ENCODE data around the gene CUEDC1. TPM values are rescaled to one million over a fixed set of nuclear protein-coding genes. Genes with fewer than 3 reads are reported as not detected.
"Not testable (repeated sequence)": the region's sequence is repeated elsewhere in the genome, so short reads cannot be mapped to it uniquely, and the experiment has no call there.

CUEDC1 gene
- total RNA-seq, 1 donor from 2014 or later: 24.8 TPM

DNA sequence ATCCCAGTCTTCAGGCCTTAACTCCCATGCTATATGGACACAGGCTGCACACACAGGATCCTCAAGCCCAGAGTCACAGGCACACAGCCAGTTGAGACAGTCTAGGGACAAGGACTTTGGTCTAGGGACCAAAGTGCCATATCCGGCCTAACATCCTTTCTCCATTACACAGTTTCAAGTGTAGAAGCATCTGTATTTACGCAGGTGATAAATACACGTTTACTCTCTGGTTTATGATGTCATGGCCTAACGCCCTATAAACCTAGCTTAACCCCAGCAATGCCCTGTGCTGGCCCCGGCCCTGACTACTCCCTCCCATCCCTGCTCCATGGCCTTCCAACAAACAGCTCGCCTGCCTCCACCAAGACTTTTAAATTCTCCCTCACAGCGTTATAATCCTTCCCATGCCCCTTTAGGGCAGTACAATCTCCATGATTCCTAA is 17.1 kb downstream of the CUEDC1 start:
- DNase-seq: peak; percentile 8

DNA sequence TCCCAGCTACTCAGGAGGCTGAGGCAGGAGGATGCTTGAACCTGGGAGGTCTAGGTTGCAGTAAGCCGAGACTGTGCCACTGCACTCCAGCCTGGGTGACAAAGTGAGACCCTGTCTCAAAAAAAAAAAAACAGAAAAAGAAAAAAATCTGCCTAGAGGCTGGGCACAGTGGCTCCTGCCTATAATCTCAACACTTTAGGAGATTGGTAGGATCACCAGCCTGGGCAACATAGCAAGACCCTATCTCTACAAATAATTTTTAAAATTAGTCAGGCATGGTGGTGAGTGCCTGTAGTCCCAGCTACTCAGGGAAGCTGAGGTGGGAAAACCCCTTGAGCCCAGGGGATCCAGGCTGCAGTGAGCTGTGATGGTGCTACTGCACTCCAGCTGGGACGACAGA is 17.7 kb downstream of the CUEDC1 start:
- DNase-seq: no peak

DNA sequence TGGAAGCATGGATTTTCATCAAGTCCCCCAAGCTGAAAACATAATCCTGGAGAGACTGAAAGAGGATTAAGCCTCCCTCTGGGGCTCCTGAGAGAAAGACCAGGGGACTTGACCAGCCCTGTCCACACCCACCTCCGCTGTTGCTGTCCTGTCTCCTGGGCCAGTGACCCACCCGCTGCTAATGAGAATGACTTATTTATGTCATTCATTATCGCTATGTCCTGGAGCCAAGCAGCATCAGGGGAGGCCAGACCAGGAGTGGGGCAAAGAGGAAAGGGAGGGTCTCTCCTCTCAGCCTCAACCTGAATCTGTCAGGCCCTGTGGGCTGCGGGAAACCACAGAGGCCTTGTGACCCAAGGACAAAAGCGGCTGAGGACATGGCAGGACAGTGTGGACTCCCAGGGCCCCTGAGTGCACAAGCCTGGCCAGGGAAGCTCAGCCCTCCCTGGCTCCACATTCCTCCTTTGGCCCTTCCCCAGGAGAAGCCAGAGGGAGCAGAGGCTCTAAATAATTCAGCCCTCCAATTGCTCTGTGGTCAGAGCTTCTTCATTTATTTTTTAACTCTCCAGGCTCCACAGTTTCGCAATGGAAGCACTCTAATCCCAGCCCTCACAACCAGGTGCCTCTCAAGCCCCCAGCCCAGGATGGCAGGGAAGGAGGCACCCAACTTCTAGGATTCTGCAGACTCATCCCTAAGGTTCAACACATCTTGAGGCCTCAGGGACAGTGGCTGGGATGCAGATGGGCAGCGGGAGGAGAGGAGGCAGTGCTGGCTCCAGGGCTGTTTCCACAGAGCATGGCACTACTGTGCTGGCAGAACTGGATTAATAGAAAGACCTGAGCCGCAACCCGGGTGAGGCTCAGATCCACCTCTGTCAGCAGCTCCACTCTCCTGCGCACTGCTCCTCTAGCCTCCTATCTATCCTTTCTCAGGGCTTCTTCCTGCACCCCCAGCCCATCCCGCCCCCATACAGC is 19.1 kb downstream of the CUEDC1 start:
- DNase-seq: peak; percentile 74

DNA sequence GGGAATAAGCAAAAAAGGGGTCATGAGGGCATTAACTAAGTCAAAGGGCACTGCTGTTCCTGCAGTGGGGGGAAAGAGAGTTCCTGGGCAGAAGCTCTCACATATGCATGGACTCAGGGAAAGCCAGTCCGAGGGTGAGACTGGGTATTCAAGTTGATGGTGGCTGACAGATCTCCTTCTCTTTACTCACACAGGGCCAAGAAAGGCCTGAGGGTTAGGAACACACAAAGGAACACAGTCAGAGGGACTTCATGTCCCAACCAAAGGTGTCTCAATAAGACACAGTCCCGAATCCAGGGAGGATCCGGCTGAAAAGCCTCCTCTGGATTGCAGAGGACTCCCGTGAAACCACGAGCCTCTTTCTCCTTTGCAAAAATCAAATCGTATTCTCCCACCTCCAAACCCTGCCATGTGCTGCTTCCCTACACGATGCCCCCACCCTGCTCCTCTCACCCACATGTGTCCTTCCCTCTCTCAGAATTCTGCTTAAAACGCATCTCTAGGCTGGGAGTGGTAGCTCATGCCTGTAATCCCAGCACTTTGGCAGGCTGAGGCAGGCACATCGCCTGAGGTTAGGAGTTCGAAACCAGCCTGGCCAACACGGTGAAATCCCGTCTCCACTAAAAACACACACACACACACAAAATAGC is 23.6 kb downstream of the CUEDC1 start:
- DNase-seq: peak; percentile 6

DNA sequence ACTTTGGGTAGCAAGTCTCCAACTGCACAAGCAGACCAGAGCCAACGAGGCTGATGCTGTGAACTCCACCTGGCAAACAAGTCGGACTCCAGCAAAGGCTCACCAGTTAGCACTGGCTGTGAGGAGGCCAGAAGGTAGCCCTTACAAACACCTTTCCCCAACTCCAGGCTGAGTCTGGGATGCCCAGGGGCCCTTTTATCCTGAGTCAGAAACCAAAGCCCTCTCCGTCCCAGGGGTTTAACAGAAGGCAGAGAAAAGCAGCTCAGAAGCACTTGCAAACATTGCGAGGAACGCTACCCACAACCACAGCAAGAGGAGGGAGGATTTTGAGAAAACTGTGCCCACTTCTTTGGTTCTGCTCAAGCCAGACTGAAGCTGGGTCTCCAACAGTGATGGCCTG is 25.0 kb downstream of the CUEDC1 start:
- peak; percentile 5 for DNase-seq

DNA sequence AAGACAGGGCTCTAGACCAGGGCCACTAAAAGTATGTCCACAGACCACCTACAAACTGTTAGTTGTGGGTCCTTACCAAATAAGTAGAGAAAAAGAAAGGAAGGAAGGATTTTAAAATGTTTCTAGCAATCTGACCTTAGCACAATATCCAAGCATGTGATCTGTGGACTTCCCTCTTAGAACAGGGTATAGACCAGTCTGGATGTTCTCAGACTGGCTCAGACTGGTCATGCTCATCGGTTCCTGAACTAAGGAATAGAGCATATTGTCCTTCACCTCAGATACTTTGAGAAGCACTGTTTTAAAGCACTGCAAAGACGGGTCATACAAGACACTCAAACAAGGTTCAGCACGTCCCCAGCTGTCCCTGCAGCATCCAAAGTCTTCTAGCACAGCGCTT is 25.8 kb downstream of the CUEDC1 start:
- peak; percentile 32 for DNase-seq

DNA sequence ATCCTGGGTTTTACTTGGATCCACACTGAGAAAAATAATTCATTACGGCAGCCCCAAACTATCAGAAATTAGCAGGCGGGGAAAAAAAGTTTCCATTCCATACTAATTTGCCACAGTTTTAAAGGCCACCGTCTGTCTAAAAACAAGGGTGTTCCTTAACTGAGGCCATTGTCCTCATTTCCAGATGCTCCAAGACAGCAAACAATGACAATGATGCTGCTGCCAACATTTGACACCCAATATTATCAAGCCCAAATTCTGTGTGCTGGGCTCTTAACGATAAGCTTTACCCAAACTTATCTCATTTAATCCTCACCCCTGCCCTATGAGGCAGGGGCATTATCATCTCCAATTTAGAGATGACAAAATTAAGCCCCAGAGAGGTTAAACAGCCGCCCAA is 26.3 kb downstream of the CUEDC1 start:
- peak; percentile 32 for DNase-seq

DNA sequence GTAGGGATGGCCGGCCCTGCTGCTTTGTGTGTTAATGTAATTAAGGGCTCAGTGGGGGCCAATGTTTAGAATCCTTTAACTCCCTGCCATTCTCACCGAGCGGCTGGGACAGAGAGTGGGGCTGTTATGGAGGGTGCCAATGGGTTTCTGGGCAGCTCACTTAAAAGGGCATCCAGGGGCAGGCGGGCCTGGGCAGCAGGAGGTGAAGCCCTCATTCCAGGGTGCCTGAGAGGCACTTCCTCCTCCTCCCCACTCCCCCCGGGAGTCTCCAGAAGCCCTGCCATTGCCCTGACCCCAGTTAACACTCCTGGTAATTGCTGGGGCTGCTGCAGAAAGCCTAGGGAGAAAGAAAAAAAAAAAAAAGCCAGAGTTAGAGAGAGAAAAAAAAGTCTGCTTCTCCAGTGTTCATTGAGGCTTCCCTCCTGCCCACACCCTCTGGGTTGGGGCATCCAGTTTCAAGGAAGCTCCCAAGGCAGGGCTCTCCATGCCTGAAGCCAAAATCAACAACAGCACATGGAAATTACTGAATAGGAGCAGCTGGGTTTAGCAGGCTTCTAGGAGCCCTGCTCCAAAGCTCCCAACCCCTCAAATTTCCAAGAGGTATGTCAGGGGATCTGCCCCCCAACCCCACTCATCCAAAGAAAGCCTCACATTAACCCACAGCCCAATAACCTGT is 28.0 kb downstream of the CUEDC1 start:
- DNase-seq: peak; percentile 93

DNA sequence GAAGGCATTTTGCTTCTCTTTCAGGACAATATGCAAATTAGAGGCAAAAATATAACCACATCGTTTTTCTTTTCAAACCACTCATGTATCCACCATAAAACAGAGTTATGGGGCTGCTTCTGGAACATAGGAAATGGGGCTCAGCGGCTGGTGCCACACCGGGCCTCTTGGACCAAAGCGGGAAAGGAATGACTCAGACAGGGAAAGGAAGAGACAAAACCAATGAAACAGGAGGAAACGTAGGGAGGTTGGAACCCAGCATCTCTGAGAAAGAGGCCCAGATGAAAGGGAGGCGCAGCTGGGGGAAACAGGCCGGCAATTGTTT is 28.5 kb downstream of the CUEDC1 start:
- no peak for DNase-seq

DNA sequence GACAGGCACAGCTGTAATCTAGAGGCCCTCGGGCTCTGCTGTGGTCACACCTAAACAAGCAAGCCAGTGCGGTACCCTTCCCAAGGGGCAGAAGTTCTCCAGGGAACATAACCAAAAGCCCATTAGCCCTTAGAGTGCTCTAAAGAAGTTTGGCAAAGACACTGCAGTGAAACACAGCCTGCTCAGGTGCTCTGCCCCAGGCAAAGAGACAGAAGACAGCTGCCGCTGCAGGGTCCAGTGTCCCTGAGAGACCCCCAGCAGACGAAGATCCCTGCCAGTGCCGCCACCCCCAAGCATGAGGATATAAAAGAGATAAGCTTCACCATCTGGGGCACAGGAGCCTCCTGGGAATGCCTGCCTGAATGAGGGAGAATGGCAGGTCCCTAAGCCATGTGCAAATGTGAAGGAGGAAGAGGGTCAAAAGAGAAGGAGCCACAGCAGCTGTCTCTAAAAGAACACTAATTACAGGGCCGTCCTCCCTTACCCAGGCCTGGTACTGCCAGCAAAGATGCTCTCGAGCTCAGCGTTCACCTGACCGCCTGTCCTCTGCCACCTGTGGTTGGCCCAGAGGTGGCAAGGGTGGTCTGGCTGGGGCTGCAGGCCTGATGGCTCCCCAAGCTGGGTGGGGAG is 29.7 kb downstream of the CUEDC1 start:
- peak; percentile 22 for DNase-seq

DNA sequence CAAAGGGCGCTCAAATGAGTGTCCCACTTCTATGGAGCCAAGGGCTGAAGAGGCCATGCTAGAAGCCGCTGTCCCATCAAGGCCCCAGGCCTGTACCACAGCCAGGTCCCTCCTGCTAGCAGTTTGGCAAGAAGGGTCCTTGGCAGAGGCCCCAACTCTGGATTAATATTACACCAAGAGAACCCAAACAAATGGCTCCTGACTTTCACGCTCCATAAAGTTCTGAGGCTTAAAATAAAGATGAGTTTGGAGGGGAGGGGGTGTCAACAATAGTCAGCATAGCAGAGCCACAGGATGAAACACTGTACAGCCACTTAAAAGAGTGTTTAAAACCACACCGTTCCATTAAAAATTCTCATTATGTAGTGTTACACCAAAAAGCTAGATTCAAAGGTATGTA is 30.5 kb downstream of the CUEDC1 start:
- DNase-seq: peak; percentile 83

DNA sequence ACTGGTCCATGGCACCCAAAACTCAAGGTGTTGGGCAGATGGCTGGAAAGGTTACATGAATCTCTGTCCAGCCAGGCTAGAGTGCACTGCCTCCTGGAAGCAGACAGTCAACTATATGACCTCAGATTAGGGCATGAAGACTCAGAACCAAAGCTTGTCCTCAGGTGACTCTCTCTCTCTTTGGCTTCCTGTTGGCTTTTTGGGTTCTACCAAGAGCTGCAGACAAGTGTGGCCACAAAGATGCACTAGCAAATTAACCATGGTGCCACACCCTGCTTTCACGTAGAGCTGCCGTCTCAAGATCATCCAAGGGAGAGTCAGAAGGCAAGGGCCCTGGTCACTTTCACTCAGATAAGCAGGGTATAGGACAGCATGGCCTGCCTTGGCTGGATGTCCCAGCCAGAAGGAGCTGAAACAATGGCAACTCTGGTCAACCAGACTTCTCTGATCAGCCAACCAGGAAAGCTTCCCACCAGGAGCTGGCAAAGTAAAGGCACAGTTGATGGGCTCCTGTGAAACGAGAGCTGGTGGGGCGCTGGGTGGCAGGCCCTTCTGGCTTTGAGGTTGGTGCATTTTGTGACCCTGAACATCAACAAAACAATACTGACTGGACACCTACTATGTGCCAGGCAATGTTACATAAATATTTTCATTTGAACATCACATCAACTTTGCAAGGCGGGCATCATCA is 31.9 kb downstream of the CUEDC1 start:
- DNase-seq: no peak

DNA sequence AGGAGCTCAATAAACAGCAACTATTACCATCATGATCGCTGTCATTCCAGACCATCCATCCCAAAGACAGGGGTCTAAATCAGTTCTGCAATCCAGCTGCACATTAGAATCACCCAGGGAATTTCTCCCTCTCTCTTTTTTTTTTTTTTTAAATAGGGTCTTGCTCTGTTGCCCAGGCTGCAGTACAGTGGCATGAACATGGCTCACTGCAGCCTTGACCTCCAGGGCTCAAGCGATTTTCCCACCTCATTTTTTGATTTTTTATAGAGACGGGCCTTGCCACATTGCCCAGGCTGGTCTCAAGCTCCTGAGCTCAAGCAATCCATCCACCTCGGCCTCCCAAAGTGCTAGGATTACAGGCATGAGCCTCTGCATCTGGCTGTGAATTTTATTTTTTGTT is 32.5 kb downstream of the CUEDC1 start:
- not testable (repeated sequence) for DNase-seq

DNA sequence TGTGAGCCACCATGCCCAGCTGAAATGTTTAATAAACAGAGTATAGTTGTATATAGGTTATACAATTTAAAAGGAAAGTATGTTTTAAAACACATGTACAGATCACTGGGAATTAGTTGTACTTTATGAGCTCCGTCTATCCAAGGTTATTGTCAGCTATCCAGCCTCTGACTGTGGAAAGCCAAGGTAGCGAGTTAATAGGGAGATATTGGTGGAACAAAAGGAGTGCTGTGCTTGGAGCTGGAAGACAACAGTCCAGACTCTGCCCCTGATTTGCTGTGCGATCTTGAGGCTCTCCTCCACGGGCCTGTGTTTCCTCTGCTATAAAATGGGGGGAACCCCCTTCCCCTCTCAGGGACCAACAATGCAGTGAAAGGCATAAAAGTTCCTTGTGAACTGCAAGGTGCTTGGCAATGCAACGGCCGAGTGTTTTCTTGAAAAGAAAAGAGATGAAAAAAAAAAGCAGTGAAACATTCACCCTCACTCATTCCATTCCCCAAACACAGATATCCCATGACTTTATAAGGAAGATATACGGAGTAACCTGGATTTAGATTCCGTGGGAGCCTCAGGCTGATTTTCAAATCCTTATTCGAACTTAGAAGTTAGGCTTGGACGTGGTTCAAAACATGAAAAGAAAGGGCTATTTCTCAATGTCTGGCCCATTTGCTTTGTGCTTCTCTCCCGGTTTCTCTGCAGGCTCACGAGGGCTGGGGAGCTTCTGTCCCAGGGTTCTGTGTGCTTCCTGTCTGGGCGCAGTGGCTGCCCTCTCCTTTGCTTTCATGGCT is 34.1 kb downstream of the CUEDC1 start:
- peak; percentile 41 for DNase-seq

DNA sequence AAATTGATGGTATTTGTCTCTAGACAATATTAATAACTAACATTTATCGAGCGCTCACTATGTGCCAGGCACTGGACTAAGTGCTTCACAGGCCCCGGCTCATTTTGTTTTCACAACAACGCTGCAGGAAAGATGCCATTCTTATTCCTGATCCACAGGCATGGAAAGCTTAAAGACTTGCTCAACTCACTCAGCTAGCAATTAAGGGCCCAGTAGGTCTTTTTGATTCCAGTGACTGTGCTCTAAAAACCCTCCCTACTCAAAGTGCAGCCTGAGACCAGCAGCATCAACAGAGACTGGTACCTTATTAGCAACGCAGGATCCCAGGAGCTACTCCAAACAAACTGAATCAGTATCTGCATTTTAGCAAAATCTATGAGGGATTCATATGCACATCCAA is 35.3 kb downstream of the CUEDC1 start:
- no peak for DNase-seq

DNA sequence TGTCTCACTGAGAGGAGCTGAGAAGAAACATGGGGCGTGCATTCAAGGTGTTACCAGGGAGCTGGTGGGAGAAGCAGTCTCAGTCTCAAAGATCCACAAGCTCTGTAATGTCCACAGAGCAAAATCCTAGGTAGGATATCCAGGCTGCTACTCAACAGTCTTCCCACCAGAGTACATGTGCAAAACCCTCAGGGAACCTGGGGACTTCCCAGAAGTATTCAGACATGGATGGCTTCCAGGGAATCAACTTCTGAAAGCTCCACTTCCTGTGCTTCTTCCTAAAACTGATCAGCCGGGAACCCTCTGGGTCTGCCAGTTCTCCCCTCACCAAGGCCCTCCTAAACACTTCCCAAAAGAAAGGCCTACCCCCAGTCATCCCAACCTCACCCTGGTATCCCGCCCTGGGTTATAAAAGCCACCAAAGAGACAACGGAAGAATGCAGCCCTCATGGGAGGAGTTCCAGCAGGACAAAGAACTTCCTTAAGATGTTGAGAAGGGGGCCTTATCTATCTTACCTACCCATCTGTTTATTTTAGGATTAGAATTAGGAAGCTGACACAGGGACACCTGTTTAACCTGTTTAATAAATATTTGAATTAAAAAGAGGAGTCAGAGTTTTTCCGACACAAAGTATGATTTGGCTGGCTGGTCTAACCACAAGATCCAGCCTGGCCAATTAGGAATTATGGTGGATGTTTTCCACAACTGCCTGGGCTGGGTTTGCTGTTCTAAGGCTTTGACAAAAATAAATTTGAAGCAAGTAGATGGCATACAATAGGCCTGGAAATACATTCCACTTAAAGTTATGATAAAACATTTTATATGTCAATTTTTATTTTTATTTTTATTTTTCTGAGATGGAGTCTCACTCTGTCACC is 37.0 kb downstream of the CUEDC1 start:
- DNase-seq: peak; percentile 48

DNA sequence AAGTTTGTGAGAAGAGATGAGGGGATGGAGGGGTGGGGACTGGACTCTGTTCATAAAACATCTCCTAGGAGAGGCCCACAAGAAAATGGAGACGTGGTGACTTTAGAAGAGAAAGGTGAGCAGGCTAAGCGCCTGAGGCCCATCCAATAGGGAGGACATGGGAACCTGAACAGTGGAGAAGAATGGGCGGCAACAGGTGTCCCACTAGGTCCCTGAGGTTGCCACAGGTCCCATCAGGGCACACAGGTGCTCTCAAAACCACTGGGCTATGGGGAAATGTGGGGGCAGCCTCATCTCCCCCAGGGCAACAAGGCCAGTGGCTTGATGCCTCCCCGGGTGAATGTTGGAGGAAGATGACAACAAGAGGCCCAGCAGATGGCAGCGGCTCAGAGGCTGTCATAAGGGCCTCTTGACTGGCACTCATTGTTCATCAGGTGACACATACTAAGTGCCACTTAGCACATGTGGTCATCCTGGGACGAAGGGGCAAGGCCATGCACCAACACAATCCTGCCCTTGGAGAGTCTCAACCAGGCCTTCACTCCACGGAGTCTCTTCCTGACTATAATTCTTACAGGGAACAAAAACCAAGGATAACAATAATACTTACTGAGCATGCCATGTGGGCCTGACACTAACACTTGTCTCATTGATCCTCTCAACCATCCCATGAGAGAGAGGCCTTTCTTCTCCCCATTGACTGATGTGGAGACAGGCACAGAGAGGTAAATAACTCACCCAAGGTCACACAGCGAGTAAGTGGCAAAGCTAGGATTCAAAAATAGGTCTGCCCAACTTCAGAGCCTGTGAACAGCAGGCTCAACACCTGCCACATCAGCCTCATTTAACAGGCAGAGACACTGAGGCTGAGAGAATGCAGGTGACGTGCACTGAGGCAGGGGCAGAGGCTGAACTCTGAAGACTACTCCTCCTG is 38.0 kb downstream of the CUEDC1 start:
- peak; percentile 31 for DNase-seq

DNA sequence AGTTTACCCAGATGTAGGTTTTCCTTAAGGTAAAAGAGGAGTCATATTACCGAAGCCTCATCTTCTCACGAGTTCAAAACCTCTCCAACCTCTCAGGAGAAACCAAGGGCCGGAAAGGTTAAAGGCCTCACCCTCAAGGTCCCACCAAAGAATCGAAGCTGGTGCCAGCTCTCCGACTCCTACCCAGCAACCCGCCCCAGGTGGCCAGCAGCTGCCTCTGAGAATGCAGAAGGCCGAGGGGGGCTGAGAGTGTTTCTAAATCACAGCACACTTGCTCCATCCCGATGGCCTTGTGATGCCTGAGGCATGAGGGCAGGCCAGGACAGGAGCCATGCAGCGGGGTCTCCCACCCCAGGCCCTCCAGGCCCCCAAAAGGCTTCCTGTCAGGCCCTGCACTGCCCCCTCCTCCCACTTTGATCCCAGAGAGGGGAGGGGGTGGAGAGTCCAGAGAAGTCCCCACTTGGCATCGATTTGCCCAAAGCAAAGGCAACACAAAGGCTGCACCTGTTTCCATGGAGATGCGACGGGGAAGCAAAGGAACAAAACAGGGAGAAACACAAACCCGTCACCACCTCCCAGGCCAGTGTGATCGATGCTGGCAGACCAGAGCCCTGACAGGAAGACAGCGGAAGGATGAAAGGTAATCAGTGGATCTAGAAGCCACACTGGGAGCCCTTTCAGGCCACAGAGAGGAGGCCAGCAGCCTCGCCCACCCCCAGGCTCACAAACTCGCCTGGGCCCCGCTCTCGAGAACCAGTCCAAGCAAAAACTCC is 39.0 kb downstream of the CUEDC1 start:
- peak; percentile 91 for DNase-seq

Data from tongue (tissue), 2 donors.